GM12801 (cell line): ENCODE results near the gene HSD17B14.

Experiments used
- CTCF ChIP-seq: IDR thresholded peaks from one replicate; pipeline ENCODE4 v1.5.1; 2011; ENCODE audit warnings: control low read depth; ENCODE audit not compliant: insufficient read length; ENCODE audit errors: extremely low read depth

Gene HSD17B14

DNA sequence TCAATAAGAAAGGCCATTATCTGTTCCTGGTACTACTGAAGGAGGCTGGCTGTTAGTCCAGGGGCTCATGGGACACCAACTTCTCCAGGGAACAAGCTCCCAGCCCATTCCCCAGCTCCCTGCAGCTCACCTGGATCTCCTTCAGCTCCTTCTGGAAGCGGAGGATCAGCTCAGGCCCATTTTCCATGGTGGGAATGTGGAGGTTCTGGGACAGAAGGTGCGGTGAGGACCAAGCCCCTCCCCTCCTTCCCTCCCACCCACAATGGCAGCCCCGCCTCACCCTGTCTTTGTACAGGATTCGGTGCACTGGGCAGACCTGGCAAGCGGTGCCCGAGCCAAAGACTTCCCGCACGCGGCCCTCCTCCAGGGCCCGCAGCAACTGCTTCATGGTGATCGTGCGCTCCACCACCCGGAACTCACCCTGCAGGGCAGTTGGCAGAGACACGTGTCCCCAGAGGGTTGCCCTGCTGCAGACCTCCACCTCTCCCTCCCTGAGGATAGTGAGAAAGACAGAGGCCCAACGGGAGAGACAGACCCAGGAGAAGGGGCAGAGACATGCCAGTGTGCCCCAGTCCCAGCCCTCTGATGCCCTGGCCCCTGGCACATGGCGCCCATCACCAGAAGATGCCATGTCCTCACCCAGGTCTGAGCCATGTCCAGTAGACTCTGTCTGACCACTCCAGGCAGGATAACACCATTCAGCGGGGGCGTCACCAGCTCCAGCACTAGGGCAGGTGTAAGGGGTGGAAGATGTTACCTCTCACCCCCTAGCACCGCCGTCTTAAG lies 39.8 kb downstream of the HSD17B14 start:
- no peak for TF ChIP-seq CTCF

GRCh38 chr19:48795685-48796070 lies 40.6 kb downstream of the HSD17B14 start:
- no peak for TF ChIP-seq CTCF

DNA sequence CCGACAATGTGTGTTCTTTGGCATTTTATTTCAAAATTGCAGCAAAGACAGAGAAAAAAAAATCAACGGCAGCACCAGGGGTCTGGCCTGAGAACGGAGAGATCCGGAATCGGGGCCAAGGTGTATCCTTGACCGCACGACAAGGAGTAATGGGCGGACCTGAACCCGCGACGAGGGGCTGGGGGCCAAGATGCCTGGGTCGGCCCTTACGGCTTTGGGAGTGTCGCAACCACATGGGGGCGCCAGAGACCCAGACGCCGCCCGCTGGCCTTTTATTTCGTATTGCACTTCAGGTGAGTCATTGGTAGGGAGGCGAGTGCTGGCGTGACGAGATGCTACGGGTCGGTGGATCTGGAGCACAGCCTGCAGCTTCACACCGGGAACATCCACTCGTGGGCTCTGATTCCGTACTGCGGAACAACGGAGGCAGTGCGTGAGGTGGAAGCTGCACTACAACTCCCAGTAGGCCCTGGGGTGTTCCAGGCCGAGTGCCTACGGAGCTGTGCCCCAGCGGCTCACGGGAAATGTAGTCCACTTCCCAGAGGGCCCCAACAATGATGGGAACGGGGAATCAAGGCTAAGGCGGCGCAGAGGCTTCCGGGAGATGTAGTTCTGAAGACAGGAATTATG lies 41.1 kb downstream of the HSD17B14 start:
- TF ChIP-seq CTCF, result no peak

DNA sequence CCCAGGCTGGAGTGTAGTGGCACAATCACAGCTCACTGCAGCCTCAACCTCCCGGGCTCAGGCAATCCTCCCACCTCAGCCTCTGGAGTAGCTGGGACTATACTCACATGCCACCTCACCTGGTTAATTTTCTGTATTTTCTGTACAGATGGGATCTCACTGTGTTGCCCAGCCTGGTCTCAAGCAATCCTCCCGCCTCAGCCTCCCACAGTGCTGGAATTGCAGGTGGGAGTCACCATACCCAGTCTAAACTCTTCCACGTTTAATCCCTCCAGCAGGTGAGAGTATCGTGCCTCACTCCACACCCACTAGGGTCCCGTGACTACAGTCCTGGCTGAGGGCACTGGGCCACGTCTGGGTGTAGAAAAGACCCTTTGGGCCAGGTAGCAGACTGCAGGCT lies 42.0 kb downstream of the HSD17B14 start:
- no peak for TF ChIP-seq CTCF

DNA sequence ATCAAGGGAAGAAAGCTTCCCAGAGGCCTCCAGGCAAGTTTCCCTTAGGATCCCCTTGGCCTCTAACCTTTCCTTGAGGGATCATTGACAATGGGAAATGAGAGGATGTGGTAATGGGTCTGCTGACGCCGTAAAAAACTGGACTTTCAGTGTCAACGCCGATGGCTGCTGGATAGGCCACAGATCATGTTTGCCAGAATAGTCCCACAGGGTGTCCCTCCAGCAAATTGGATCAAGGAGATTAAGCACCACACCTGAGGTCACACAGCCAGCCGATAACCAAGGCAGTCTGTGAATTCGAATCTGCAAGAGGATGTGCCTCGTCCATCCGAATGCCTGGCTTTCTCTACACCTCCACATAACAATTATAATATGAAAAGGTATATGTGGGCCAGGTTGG lies 43.0 kb downstream of the HSD17B14 start:
- TF ChIP-seq CTCF, result no peak

DNA sequence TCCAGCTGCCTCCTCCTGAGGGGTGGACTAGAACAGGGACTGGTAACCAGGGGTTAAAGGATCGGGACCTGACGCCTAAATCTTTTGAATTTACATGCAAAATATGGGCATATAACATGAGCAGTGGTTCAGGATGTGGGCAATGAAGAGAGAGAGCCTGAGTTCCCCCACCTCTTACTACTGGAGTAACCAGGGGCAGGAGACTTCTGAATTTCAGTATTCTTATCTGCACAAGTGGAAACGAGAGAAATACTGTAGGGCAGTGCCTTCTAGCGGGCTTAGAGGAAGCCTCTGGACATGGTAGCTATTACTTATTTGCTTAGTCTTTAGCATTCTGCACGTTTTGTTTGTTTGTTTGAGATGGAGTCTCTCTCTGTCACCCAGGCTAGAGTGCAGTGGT lies 51.8 kb downstream of the HSD17B14 start:
- TF ChIP-seq CTCF, result no peak

GRCh38 chr19:48780631-48781391 lies 55.5 kb downstream of the HSD17B14 start:
- TF ChIP-seq CTCF, result no peak
